GM23338 (cell line): Measurements from ENCODE around the gene KLHL7.

Experiments
- CREB1 ChIP-seq: fragments of 250-450 bp; sonication (Bioruptor Pico); IDR thresholded peaks from 2 replicates; pipeline ENCODE4 v1.5.0; 2020; ENCODE audit warnings: low read depth, mild to moderate bottlenecking, moderate library complexity
- CTCF ChIP-seq, 2 experiments: fragments of 200-600 bp in 1 of 2; sonication (generic) in 1 of 2; conservative IDR thresholded peaks; 2 replicates each; pipeline versions ENCODE4 v1.5.1 to v1.6.1; 2016 to 2017; ENCODE audit warnings: antibody characterized with exemption in 2 of 2, low read depth in 2 of 2, mild to moderate bottlenecking in 2 of 2, moderate library complexity in 1 of 2
- EZH2 ChIP-seq: fragments of 200-600 bp; sonication (generic); IDR thresholded peaks from one replicate; pipeline ENCODE4 v1.8.0; 2017; ENCODE audit warnings: antibody characterized with exemption, mild to moderate bottlenecking, low read depth; ENCODE audit not compliant: unreplicated experiment
- EZH2phosphoT487 ChIP-seq: fragments of 200-600 bp; sonication (generic); IDR thresholded peaks from one replicate; pipeline ENCODE4 v1.8.1; 2018; ENCODE audit warnings: antibody characterized with exemption; ENCODE audit not compliant: unreplicated experiment
- JUNB ChIP-seq: IDR thresholded peaks from one replicate; pipeline ENCODE4 v1.6.1; 2016; ENCODE audit warnings: antibody characterized with exemption; ENCODE audit not compliant: unreplicated experiment
- NANOG ChIP-seq: IDR thresholded peaks from 2 replicates; pipeline ENCODE4 v1.6.1; 2016; ENCODE audit warnings: antibody characterized with exemption, borderline replicate concordance
- POLR2AphosphoS5 ChIP-seq: IDR thresholded peaks from 2 replicates; pipeline ENCODE4 v1.6.1; 2016; ENCODE audit warnings: antibody characterized with exemption, low read depth
- STAT1 ChIP-seq: IDR thresholded peaks from one replicate; pipeline ENCODE4 v1.6.1; 2016; ENCODE audit warnings: antibody characterized with exemption; ENCODE audit not compliant: unreplicated experiment
- ZNF114 ChIP-seq: fragments of 250-450 bp; sonication (Bioruptor Pico); IDR thresholded peaks from 2 replicates; pipeline ENCODE4 v1.5.0; 2020; ENCODE audit warnings: mild to moderate bottlenecking, moderate library complexity
- ZNF331 ChIP-seq: fragments of 250-450 bp; sonication (Bioruptor Pico); IDR thresholded peaks from 2 replicates; pipeline ENCODE4 v1.5.0; 2020; ENCODE audit warnings: low read depth, mild to moderate bottlenecking, moderate library complexity
- TF ChIP-seq, protein P1 (sequence below): IDR thresholded peaks from one replicate; pipeline ENCODE4 v1.6.1; 2018; ENCODE audit warnings: antibody characterized with exemption; ENCODE audit not compliant: unreplicated experiment
- TF ChIP-seq, protein P2 (sequence below): IDR thresholded peaks from 2 replicates; pipeline ENCODE4 v1.6.1; 2016; ENCODE audit warnings: antibody characterized with exemption

DNA sequence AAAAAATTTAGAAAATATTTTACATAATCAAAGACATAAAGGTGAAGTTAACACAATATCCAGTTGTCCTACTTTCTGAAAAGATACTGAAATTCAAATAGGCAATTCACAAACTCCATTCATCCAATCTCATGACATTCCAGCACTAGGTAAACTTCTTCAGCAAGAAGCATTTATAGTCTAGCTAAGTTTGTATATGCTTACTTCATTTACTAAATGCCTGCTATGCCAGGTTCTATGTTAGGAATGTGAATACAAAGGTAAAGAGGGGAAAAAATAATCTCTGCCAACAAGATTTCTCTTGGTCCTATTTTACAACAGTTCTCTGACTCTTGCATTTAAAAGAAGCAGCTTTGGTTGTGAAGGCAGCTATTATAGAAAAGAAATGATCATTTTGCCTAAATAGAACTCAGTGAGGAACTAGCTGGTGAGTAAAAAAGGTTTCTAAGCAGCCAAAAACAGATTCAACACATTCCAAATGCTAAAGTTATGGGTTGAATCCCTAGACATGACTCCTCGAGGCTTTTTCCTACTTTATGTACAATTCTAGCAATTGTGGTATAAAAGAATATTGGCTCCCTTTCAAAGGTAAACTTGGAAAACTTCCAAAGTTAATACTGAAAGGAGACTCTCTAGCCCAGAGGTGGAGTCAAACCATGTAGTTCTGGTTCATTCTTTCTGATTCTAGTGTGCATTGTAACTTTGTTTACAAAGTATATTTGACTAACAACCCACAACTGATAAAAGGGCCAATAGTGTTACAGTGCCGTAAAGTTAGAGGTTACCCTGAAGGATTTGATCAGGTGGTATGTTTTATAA is 30.9 kb upstream of the KLHL7 start:
- no peak for TF ChIP-seq CTCF (conservative IDR thresholded peaks at IDR 0.05; ENCODE audit: low read depth in 2 of 2)
- TF ChIP-seq CREB1 (CRISPR knock-in tag): no peak
- TF ChIP-seq, protein P1, sequence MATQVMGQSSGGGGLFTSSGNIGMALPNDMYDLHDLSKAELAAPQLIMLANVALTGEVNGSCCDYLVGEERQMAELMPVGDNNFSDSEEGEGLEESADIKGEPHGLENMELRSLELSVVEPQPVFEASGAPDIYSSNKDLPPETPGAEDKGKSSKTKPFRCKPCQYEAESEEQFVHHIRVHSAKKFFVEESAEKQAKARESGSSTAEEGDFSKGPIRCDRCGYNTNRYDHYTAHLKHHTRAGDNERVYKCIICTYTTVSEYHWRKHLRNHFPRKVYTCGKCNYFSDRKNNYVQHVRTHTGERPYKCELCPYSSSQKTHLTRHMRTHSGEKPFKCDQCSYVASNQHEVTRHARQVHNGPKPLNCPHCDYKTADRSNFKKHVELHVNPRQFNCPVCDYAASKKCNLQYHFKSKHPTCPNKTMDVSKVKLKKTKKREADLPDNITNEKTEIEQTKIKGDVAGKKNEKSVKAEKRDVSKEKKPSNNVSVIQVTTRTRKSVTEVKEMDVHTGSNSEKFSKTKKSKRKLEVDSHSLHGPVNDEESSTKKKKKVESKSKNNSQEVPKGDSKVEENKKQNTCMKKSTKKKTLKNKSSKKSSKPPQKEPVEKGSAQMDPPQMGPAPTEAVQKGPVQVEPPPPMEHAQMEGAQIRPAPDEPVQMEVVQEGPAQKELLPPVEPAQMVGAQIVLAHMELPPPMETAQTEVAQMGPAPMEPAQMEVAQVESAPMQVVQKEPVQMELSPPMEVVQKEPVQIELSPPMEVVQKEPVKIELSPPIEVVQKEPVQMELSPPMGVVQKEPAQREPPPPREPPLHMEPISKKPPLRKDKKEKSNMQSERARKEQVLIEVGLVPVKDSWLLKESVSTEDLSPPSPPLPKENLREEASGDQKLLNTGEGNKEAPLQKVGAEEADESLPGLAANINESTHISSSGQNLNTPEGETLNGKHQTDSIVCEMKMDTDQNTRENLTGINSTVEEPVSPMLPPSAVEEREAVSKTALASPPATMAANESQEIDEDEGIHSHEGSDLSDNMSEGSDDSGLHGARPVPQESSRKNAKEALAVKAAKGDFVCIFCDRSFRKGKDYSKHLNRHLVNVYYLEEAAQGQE: no peak
- TF ChIP-seq POLR2AphosphoS5: no peak
- TF ChIP-seq STAT1: no peak
- TF ChIP-seq EZH2phosphoT487: no peak
- TF ChIP-seq ZNF331 (CRISPR knock-in tag): no peak
- no peak for TF ChIP-seq JUNB
- TF ChIP-seq EZH2: no peak
- TF ChIP-seq ZNF114 (CRISPR knock-in tag): no peak
- TF ChIP-seq, protein P2, sequence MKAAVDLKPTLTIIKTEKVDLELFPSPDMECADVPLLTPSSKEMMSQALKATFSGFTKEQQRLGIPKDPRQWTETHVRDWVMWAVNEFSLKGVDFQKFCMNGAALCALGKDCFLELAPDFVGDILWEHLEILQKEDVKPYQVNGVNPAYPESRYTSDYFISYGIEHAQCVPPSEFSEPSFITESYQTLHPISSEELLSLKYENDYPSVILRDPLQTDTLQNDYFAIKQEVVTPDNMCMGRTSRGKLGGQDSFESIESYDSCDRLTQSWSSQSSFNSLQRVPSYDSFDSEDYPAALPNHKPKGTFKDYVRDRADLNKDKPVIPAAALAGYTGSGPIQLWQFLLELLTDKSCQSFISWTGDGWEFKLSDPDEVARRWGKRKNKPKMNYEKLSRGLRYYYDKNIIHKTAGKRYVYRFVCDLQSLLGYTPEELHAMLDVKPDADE: no peak
- TF ChIP-seq NANOG: no peak
